Testis (tissue), 3 donors: Measurements from ENCODE around the gene COQ3. TPM values are rescaled to one million over a fixed set of nuclear protein-coding genes. Genes with fewer than 3 reads are reported as not detected.
"Not testable (repeated sequence)": the region's sequence is repeated elsewhere in the genome, so short reads cannot be mapped to it uniquely, and the experiment has no call there.

Experiments used
- DNase-seq: peaks from one replicate; pipeline ENCODE4 v3.0.0-alpha.2; 2019
- H3K27ac ChIP-seq, 2 donors: fragments of 200-600 bp; sonication (generic); one replicate each; pipeline ENCODE4 v1.5.1; 2019
- H3K27me3 ChIP-seq: fragments of 200-600 bp; sonication (generic); one replicate; pipeline ENCODE4 v1.5.1; 2019
- H3K36me3 ChIP-seq: fragments of 200-600 bp; sonication (generic); one replicate; pipeline ENCODE4 v1.5.1; 2017; ENCODE audit warnings: low read depth; ENCODE audit errors: missing control alignments
- H3K4me1 ChIP-seq: fragments of 200-600 bp; sonication (generic); one replicate; pipeline ENCODE4 v1.5.1; 2019
- H3K4me3 ChIP-seq, 2 donors: fragments of 200-600 bp; sonication (generic); one replicate each; pipeline ENCODE4 v1.5.1; 2017 to 2019
- H3K9me3 ChIP-seq: fragments of 200-600 bp; sonication (generic); one replicate; pipeline ENCODE4 v1.5.1; 2017
- CTCF ChIP-seq, 3 experiments: fragments of 450-650 bp in 2 of 3; fragments of 200-600 bp in 1 of 3; sonication (generic) in 1 of 3; IDR thresholded peaks; one replicate each; pipeline ENCODE4 v1.5.1; 2016 to 2019; ENCODE audit warnings: antibody characterized with exemption in 3 of 3, mild to moderate bottlenecking in 2 of 3, moderate library complexity in 1 of 3
- POLR2A ChIP-seq: fragments of 450-650 bp; IDR thresholded peaks from one replicate; pipeline ENCODE4 v1.6.1; 2017; ENCODE audit warnings: antibody characterized with exemption, mild to moderate bottlenecking, moderate library complexity
- WGBS, 2 donors: methylation state at CpG; one replicate each; pipeline ENCODE4 v1.1.5; 2018; 5-methylcytosine and 5-hydroxymethylcytosine counted together
- intact Hi-C: fragments of 100-400 bp; cut with DNase I; formaldehyde crosslinking; loops from one replicate; pipeline ENCODE4 v1.15.1; 2023; ENCODE audit warnings: low total_unique reads
- polyA plus RNA-seq: library from polyadenylated mRNA; stranded (reverse); fragments of 350-450 nt; fragmentation: Illumina TruSeq; extraction: RNeasy Lipid Tissue Mini Kit (QIAGEN cat#74804); gene quantifications from one replicate; pipeline ENCODE4 v1.2.3, GENCODE V29; 2014; ENCODE audit warnings: low read depth, low replicate concordance; ENCODE audit not compliant: insufficient read depth
- total RNA-seq, 2 donors: library from RNA; depleted of rRNA; stranded (reverse); fragments of >200 nt; gene quantifications; one replicate each; pipeline ENCODE4 v1.2.3, GENCODE V29; 2016

COQ3 gene
- total and polyA plus RNA-seq, 3 donors from 2014 or later, result 2.3 to 4.8 (median 2.8) TPM

GRCh38 chr6:99338188-99338587 is 55.8 kb downstream of the COQ3 start:
- 64 to 73% methylated on average over 2 of the region's 2 CpGs for WGBS, 2 donors
- Histone ChIP-seq H3K27ac (no peak overlapping the region), H3K9me3 (no peaks in the 10 kb centered on the region), H3K36me3 (no peaks in the 10 kb centered on the region), H3K4me1 (no peaks in the 10 kb centered on the region), H3K27me3 (no peaks in the 10 kb centered on the region), H3K4me3 (no peak overlapping the region)
- DNase-seq, result no peak
- TF ChIP-seq CTCF (IDR thresholded peaks at IDR 0.05) (no peak), POLR2A (no peak)
- intact Hi-C loops, result no loop called here

GRCh38 chr6:99335298-99335697 is 58.7 kb downstream of the COQ3 start:
- intact Hi-C loops, H3K4me3 ChIP-seq, H3K4me1 ChIP-seq, H3K27me3 ChIP-seq, H3K36me3 ChIP-seq, H3K27ac ChIP-seq, H3K9me3 ChIP-seq, DNase-seq: not testable (repeated sequence)
- WGBS, 2 donors, result 87 to 88% methylated on average over 6 of the region's 6 CpGs

- Histone ChIP-seq H3K9me3 (no peaks in the 10 kb centered on the region), H3K36me3 (no peaks in the 10 kb centered on the region), H3K4me1 (no peaks in the 10 kb centered on the region), H3K27ac (no peak overlapping the region), H3K4me3 (no peak overlapping the region), H3K27me3 (no peaks in the 10 kb centered on the region)
- TF ChIP-seq CTCF (IDR thresholded peaks at IDR 0.05), result peak in 2 of 3 experiments; percentile 10 to 31
- no peak for TF ChIP-seq POLR2A
- 68 to 69% methylated on average over 2 of the region's 2 CpGs for WGBS, 2 donors
- DNase-seq, result peak; percentile 36
- intact Hi-C loops, result no loop called here
These were observed 59.4 kb downstream of the COQ3 start for GRCh38 chr6:99334526-99335127.

- H3K27me3 ChIP-seq, result no peaks in the 10 kb centered on the region
- TF ChIP-seq POLR2A (no peak), CTCF (IDR thresholded peaks at IDR 0.05) (no peak)
- no peak for DNase-seq
- no peak overlapping the region for H3K4me3 ChIP-seq
- no peak overlapping the region for H3K27ac ChIP-seq
- 90% methylated on average over 6 of the region's 6 CpGs for WGBS, 2 donors
- no peaks in the 10 kb centered on the region for H3K9me3 ChIP-seq
- H3K36me3 ChIP-seq, result no peaks in the 10 kb centered on the region
- H3K4me1 ChIP-seq, result no peaks in the 10 kb centered on the region
- intact Hi-C loops, result no loop called here
These were observed 60.9 kb downstream of the COQ3 start for GRCh38 chr6:99333068-99333467.

- TF ChIP-seq POLR2A, result no peak
- no peak for TF ChIP-seq CTCF (IDR thresholded peaks at IDR 0.05)
- no peaks in the 10 kb centered on the region for H3K27me3 ChIP-seq
- H3K4me3 ChIP-seq, result no peak overlapping the region
- H3K9me3 ChIP-seq, result no peaks in the 10 kb centered on the region
- WGBS, 2 donors, result 77 to 92% methylated on average over 3 of the region's 3 CpGs
- no peaks in the 10 kb centered on the region for H3K36me3 ChIP-seq
- no peaks in the 10 kb centered on the region for H3K4me1 ChIP-seq
- intact Hi-C loops, result no loop called here
- H3K27ac ChIP-seq, result no peak overlapping the region
- DNase-seq, result no peak
These were observed 62.5 kb downstream of the COQ3 start for GRCh38 chr6:99331531-99331930.
